RWPE2 (cell line): ENCODE data around the gene NBPF3.
A peak's percentile ranks its signal among the peaks of the same experiment; 100 is the strongest.

ENCODE experiments used
- ATAC-seq: fragments of 200-7000 bp; cut with Tn5 transposase; 3 replicates; pipeline ENCODE4 v1.9.1; 2021; ENCODE audit warnings: low read depth
- DNase-seq: peaks from one replicate; pipeline ENCODE4 v3.0.0-alpha.2; 2020; ENCODE audit warnings: low spot score
- H3K27ac ChIP-seq: fragments of 450-650 bp; 2 replicates; pipeline ENCODE4 v1.5.1; 2017; ENCODE audit warnings: mild to moderate bottlenecking; ENCODE audit not compliant: poor library complexity, severe bottlenecking
- H3K27me3 ChIP-seq: fragments of 250-450 bp; sonication (Bioruptor Pico); 2 replicates; pipeline ENCODE4 v1.5.1; 2021; ENCODE audit warnings: mild to moderate bottlenecking, moderate library complexity; ENCODE audit not compliant: insufficient read depth, poor library complexity, severe bottlenecking
- H3K36me3 ChIP-seq: fragments of 250-450 bp; sonication (Bioruptor Pico); 2 replicates; pipeline ENCODE4 v1.5.1; 2020; ENCODE audit warnings: low read depth, mild to moderate bottlenecking, moderate library complexity
- H3K4me1 ChIP-seq: fragments of 250-450 bp; sonication (Bioruptor Pico); 2 replicates; pipeline ENCODE4 v1.5.1; 2021; ENCODE audit warnings: mild to moderate bottlenecking, moderate library complexity; ENCODE audit not compliant: insufficient read depth, poor library complexity, severe bottlenecking
- H3K4me3 ChIP-seq: fragments of 250-450 bp; sonication (Bioruptor Pico); 2 replicates; pipeline ENCODE4 v1.5.1; 2021; ENCODE audit warnings: mild to moderate bottlenecking, moderate library complexity; ENCODE audit not compliant: severe bottlenecking
- H3K9me3 ChIP-seq: fragments of 250-450 bp; sonication (Bioruptor Pico); 2 replicates; pipeline ENCODE4 v1.5.1; 2021; ENCODE audit warnings: mild to moderate bottlenecking, moderate library complexity; ENCODE audit not compliant: severe bottlenecking
- TF ChIP-seq, protein P1 (sequence below): fragments of 450-650 bp; IDR thresholded peaks from one replicate; pipeline ENCODE4 v1.5.1; 2017; ENCODE audit warnings: mild to moderate bottlenecking, moderate library complexity; ENCODE audit not compliant: poor library complexity, severe bottlenecking

NBPF3 gene

DNA sequence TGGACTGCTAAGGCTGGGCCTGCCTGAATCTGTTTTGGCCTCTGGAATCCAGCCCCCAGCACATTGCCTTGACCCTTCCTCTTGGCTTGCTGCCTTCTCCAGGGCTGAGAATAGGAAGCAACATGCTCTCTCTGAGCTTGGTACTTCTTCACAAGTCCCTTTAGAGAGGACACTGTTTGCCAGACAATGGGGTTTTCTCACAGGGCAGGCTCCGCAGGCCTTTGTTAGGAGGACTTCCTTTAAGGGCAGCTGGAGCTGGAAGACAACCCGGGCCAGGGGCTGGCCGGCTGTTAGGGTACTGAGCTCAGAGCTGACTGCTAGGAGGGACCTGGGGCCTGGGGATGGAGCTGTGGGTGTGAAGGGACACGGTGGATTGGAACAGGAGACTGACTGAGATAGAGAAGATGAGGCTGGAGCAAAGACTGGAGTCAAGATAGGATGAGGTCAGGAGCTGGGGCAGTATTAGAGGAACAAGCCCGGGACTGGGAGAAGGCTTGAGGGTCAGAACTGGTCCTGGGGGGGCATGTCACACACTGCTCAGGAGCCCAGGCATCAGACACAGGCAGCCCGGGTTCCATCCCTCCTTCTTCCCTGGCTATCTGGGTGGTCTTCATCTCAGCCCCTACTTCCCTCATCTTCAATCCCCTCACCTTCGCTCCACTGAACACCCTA lies 63.9 kb downstream of the NBPF3 start:
- DNase-seq (peak; percentile 31), ATAC-seq (no peak)
- Histone ChIP-seq H3K27me3 (peaks cover 5% of the 10 kb centered on the region), H3K4me3 (no peak overlapping the region), H3K27ac (no peak overlapping the region), H3K4me1 (no peaks in the 10 kb centered on the region), H3K9me3 (no peaks in the 10 kb centered on the region), H3K36me3 (no peaks in the 10 kb centered on the region)
- TF ChIP-seq, protein P1, sequence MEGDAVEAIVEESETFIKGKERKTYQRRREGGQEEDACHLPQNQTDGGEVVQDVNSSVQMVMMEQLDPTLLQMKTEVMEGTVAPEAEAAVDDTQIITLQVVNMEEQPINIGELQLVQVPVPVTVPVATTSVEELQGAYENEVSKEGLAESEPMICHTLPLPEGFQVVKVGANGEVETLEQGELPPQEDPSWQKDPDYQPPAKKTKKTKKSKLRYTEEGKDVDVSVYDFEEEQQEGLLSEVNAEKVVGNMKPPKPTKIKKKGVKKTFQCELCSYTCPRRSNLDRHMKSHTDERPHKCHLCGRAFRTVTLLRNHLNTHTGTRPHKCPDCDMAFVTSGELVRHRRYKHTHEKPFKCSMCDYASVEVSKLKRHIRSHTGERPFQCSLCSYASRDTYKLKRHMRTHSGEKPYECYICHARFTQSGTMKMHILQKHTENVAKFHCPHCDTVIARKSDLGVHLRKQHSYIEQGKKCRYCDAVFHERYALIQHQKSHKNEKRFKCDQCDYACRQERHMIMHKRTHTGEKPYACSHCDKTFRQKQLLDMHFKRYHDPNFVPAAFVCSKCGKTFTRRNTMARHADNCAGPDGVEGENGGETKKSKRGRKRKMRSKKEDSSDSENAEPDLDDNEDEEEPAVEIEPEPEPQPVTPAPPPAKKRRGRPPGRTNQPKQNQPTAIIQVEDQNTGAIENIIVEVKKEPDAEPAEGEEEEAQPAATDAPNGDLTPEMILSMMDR: no peak

- Histone ChIP-seq H3K4me1 (no peaks in the 10 kb centered on the region), H3K4me3 (no peak overlapping the region), H3K27me3 (peaks cover 23% of the 10 kb centered on the region), H3K27ac (no peak overlapping the region), H3K36me3 (no peaks in the 10 kb centered on the region), H3K9me3 (no peaks in the 10 kb centered on the region)
- no peak for ATAC-seq
- no peak for DNase-seq
- TF ChIP-seq, protein P1: no peak
Measured at GRCh38 chr1:21506804-21507203, 66.9 kb downstream of the NBPF3 start.

- TF ChIP-seq, protein P1: no peak
Measured at GRCh38 chr1:21507511-21508270, 67.8 kb downstream of the NBPF3 start.

DNA sequence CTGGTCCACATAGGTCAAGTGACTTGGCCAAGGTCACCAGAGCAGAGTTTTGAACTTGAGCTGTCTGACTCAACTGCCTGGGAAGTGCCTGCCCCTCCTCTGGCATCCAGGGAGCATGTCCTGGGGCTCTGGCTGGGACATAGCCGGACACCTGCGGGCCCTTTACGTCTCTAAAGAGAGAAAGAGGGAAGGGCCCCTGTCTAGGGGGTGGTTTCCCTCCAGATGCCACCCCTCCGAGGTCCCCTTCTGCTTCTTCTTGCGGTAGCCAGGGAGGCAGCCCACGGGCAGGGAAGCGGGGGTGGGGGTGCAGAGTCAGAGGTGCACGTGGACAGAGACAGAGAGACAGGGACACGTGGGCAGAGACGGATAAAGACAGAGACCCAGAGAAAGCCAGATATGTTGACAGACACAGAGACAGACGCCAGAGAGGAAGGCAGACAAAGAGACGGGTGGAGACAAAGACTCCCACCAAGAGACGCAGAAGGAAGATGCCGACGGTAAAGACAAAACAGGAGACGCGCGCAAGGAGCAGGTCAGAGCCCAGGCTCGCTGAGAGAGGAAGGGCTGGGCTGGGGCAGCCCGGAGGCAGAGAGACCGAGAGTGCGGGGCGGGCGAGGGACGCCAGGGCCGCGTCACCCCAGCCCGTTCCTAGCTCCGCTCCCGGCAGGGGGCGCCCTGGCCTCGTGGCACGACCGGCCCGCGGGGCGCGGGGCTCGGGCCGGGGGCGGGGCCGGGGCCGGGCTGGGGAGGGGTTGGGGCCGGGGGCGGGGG lies 68.8 kb downstream of the NBPF3 start:
- no peak overlapping the region for H3K4me3 ChIP-seq
- peaks cover 23% of the 10 kb centered on the region for H3K27me3 ChIP-seq
- H3K36me3 ChIP-seq: no peaks in the 10 kb centered on the region
- H3K27ac ChIP-seq: no peak overlapping the region
- no peaks in the 10 kb centered on the region for H3K9me3 ChIP-seq
- no peak for DNase-seq
- peak; percentile 82 for ATAC-seq
- H3K4me1 ChIP-seq: no peaks in the 10 kb centered on the region
- TF ChIP-seq, protein P1: peak; percentile 75

More at GRCh38 chr1:21507511-21508270, 67.8 kb downstream of the NBPF3 start:
- no peak overlapping the region for H3K4me3 ChIP-seq
- no peaks in the 10 kb centered on the region for H3K4me1 ChIP-seq
- no peaks in the 10 kb centered on the region for H3K36me3 ChIP-seq
- no peak overlapping the region for H3K27ac ChIP-seq
- H3K9me3 ChIP-seq: no peaks in the 10 kb centered on the region
- ATAC-seq: no peak
- no peak for DNase-seq
- peaks cover 23% of the 10 kb centered on the region for H3K27me3 ChIP-seq
